Measurements from ENCODE around the gene SLC4A5.

DNA sequence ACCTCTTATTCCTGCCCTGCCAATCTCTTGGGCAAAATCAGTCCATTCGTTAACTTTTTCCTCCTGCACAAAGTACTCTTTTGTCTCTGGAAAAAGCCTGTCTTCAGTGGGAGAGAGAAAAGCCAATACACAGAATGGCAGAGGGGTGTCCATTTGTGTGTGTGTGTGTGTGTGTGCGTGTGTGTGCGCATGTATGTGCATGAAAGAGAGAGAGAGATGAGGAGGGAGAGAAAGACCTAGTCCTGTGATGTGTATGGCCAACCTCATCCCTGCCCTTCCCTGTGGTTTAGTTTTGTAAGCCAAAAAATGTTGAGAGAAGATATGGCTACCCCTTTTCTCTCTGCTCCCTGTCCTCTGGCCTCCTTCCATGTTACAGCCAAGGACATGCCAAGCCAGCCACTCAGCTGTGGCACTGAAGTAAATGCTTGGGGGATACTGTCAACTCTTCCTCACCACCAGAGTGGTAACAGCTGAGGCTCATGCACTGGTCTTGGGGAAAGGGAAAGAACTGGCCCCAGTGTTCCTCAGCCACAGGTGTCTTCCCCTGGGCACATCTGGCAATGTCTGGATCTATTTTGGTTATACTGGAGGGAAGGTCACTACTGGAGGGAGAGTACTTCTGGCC, 10.6 kb downstream of the SLC4A5 start:
- TF ChIP-seq, protein P1, sequence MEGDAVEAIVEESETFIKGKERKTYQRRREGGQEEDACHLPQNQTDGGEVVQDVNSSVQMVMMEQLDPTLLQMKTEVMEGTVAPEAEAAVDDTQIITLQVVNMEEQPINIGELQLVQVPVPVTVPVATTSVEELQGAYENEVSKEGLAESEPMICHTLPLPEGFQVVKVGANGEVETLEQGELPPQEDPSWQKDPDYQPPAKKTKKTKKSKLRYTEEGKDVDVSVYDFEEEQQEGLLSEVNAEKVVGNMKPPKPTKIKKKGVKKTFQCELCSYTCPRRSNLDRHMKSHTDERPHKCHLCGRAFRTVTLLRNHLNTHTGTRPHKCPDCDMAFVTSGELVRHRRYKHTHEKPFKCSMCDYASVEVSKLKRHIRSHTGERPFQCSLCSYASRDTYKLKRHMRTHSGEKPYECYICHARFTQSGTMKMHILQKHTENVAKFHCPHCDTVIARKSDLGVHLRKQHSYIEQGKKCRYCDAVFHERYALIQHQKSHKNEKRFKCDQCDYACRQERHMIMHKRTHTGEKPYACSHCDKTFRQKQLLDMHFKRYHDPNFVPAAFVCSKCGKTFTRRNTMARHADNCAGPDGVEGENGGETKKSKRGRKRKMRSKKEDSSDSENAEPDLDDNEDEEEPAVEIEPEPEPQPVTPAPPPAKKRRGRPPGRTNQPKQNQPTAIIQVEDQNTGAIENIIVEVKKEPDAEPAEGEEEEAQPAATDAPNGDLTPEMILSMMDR (IDR thresholded peaks at IDR 0.05), result no peak
- TF ChIP-seq, protein P2, sequence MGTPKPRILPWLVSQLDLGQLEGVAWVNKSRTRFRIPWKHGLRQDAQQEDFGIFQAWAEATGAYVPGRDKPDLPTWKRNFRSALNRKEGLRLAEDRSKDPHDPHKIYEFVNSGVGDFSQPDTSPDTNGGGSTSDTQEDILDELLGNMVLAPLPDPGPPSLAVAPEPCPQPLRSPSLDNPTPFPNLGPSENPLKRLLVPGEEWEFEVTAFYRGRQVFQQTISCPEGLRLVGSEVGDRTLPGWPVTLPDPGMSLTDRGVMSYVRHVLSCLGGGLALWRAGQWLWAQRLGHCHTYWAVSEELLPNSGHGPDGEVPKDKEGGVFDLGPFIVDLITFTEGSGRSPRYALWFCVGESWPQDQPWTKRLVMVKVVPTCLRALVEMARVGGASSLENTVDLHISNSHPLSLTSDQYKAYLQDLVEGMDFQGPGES (IDR thresholded peaks at IDR 0.05; ENCODE audit: low read depth, low read length), result no peak
- TF ChIP-seq, protein P3, sequence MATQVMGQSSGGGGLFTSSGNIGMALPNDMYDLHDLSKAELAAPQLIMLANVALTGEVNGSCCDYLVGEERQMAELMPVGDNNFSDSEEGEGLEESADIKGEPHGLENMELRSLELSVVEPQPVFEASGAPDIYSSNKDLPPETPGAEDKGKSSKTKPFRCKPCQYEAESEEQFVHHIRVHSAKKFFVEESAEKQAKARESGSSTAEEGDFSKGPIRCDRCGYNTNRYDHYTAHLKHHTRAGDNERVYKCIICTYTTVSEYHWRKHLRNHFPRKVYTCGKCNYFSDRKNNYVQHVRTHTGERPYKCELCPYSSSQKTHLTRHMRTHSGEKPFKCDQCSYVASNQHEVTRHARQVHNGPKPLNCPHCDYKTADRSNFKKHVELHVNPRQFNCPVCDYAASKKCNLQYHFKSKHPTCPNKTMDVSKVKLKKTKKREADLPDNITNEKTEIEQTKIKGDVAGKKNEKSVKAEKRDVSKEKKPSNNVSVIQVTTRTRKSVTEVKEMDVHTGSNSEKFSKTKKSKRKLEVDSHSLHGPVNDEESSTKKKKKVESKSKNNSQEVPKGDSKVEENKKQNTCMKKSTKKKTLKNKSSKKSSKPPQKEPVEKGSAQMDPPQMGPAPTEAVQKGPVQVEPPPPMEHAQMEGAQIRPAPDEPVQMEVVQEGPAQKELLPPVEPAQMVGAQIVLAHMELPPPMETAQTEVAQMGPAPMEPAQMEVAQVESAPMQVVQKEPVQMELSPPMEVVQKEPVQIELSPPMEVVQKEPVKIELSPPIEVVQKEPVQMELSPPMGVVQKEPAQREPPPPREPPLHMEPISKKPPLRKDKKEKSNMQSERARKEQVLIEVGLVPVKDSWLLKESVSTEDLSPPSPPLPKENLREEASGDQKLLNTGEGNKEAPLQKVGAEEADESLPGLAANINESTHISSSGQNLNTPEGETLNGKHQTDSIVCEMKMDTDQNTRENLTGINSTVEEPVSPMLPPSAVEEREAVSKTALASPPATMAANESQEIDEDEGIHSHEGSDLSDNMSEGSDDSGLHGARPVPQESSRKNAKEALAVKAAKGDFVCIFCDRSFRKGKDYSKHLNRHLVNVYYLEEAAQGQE (IDR thresholded peaks at IDR 0.05; ENCODE audit: low read depth, low read length), result no peak
- no peak for TF ChIP-seq POLR2AphosphoS5 (IDR thresholded peaks at IDR 0.05; ENCODE audit: low read depth, low read length)
- TF ChIP-seq TAF1 (IDR thresholded peaks at IDR 0.05; ENCODE audit: borderline replicate concordance, low read depth, low read length), result no peak
- TF ChIP-seq EP300 (IDR thresholded peaks at IDR 0.05; ENCODE audit: borderline replicate concordance in 1 of 2, low read depth in 1 of 2, low read length in 1 of 2), result no peak
- TF ChIP-seq NRF1 (IDR thresholded peaks at IDR 0.05; ENCODE audit: low read depth, low read length), result no peak
- TF ChIP-seq JUND (IDR thresholded peaks at IDR 0.05), result no peak
- TF ChIP-seq, protein P4, sequence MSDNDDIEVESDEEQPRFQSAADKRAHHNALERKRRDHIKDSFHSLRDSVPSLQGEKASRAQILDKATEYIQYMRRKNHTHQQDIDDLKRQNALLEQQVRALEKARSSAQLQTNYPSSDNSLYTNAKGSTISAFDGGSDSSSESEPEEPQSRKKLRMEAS (IDR thresholded peaks at IDR 0.05; ENCODE audit: low read depth), result no peak
- TF ChIP-seq, protein P5, sequence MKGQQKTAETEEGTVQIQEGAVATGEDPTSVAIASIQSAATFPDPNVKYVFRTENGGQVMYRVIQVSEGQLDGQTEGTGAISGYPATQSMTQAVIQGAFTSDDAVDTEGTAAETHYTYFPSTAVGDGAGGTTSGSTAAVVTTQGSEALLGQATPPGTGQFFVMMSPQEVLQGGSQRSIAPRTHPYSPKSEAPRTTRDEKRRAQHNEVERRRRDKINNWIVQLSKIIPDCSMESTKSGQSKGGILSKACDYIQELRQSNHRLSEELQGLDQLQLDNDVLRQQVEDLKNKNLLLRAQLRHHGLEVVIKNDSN (IDR thresholded peaks at IDR 0.05; ENCODE audit: borderline replicate concordance, low read depth), result no peak
